Measurements from ENCODE around the gene ARHGAP27. TPM values are rescaled to one million over a fixed set of nuclear protein-coding genes. Genes with fewer than 3 reads are reported as not detected.

ARHGAP27 gene
- total RNA-seq, 1 experiment from 2014 or later: 61.4 TPM

- H3K4me1 ChIP-seq (replicated peaks; ENCODE audit: insufficient read depth): peaks cover 22% of the 10 kb centered on the region
- no TSS peak for BruUV-seq (replicated peaks)
These were observed 49.7 kb downstream of the ARHGAP27 start for GRCh38 chr17:45383003-45383402.

GRCh38 chr17:45382226-45382625, 50.4 kb downstream of the ARHGAP27 start:
- no peak for TF ChIP-seq CTCF (conservative IDR thresholded peaks at IDR 0.05)
- no peak for TF ChIP-seq EZH2 (IDR thresholded peaks at IDR 0.05; ENCODE audit: low read depth)
- Histone ChIP-seq H3K4me1 (replicated peaks; ENCODE audit: insufficient read depth) (peaks cover 22% of the 10 kb centered on the region), H3K4me3 (no peak overlapping the region), H3K27me3 (ENCODE audit: insufficient read depth, low read depth) (no peaks in the 10 kb centered on the region), H3F3A (ENCODE audit: insufficient read depth, low read depth) (peaks cover 20% of the 10 kb centered on the region; the same call in 1 of the 2 replicates), H3K9me2 (ENCODE audit: insufficient read depth) (no peaks in the 10 kb centered on the region), H3K27ac (no peak overlapping the region), H4K20me1 (ENCODE audit: insufficient read depth) (no peaks in the 10 kb centered on the region), H2AFZ (no peak overlapping the region), H3K4me2 (no peak overlapping the region), H3K9me3 (ENCODE audit: insufficient read depth, low read depth) (no peaks in the 10 kb centered on the region), H3K79me2 (ENCODE audit: low read depth) (no peaks in the 10 kb centered on the region), H3K36me3 (ENCODE audit: low read depth) (no peaks in the 10 kb centered on the region)
- POLR2A ChIA-PET (ENCODE audit: unreplicated experiment): interaction anchor here (0.8 kb wide), 1 partner anchor 119 kb away, joined by 5 read pairs; no protein-coding TSS in a partner anchor
- CTCF ChIA-PET: interaction anchor here (0.5 to 0.6 kb wide), 2 partner anchors 13 to 299 kb away, joined by 4 to 5 read pairs; no protein-coding TSS in a partner anchor
- intact Hi-C loops (cut with micrococcal nuclease; ENCODE audit: unreplicated experiment): no loop called here
- DNase-seq: no peak
- no TSS peak for BruUV-seq (replicated peaks)

More at GRCh38 chr17:45383003-45383402, 49.7 kb downstream of the ARHGAP27 start:
- Histone ChIP-seq H3K9me3 (ENCODE audit: insufficient read depth, low read depth) (no peaks in the 10 kb centered on the region), H3K27ac (no peak overlapping the region), H2AFZ (no peak overlapping the region), H3K4me2 (no peak overlapping the region), H3K79me2 (ENCODE audit: low read depth) (no peaks in the 10 kb centered on the region), H3K36me3 (ENCODE audit: low read depth) (no peaks in the 10 kb centered on the region), H3K9me2 (ENCODE audit: insufficient read depth) (no peaks in the 10 kb centered on the region), H3F3A (ENCODE audit: insufficient read depth, low read depth) (peaks cover 20% of the 10 kb centered on the region; the same call in 1 of the 2 replicates), H3K4me3 (no peak overlapping the region), H4K20me1 (ENCODE audit: insufficient read depth) (no peaks in the 10 kb centered on the region), H3K27me3 (ENCODE audit: insufficient read depth, low read depth) (no peaks in the 10 kb centered on the region)
- ChIA-PET POLR2A (ENCODE audit: unreplicated experiment) (interaction anchor here (0.8 kb wide), 1 partner anchor 120 kb away, joined by 5 read pairs; no protein-coding TSS in a partner anchor), CTCF (no interaction called here)
- no peak for DNase-seq
- intact Hi-C loops (cut with micrococcal nuclease; ENCODE audit: unreplicated experiment): no loop called here
- TF ChIP-seq EZH2 (IDR thresholded peaks at IDR 0.05; ENCODE audit: low read depth) (no peak), CTCF (conservative IDR thresholded peaks at IDR 0.05) (no peak)

DNA sequence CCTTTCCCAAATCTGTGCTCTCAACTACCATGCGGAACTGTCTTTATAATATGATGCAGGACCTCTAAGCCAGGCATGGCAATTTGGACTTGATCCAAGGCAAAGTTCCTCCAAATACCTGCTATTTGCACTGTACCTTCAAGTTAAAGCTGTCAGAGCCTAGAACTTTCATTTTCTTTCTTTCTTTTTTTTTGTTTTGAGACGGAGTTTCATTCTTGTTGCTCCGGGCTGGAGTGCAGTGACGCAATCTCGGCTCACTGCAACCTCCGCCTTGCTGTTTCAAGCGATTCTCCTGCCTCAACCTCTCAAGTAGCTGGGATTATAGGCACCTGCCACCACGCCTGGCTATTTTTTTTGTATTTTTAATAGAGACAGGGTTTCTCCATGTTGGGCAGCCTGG, 51.7 kb downstream of the ARHGAP27 start:
- DNase-seq: no peak
- peaks cover 13% of the 10 kb centered on the region; the same call in 1 of the 2 replicates for H3F3A ChIP-seq (ENCODE audit: insufficient read depth, low read depth)
- H3K27ac ChIP-seq: no peak overlapping the region
- BruUV-seq (replicated peaks): no TSS peak
- H3K79me2 ChIP-seq (ENCODE audit: low read depth): no peaks in the 10 kb centered on the region
- H3K4me1 ChIP-seq (replicated peaks; ENCODE audit: insufficient read depth): peaks cover 22% of the 10 kb centered on the region
- H3K4me3 ChIP-seq: no peak overlapping the region
- no peaks in the 10 kb centered on the region for H3K9me2 ChIP-seq (ENCODE audit: insufficient read depth)
- CTCF ChIA-PET: no interaction called here
- TF ChIP-seq EZH2 (IDR thresholded peaks at IDR 0.05; ENCODE audit: low read depth) (no peak), CTCF (conservative IDR thresholded peaks at IDR 0.05) (no peak)
- intact Hi-C loops (cut with micrococcal nuclease; ENCODE audit: unreplicated experiment): no loop called here
- no peak overlapping the region for H3K4me2 ChIP-seq
- H4K20me1 ChIP-seq (ENCODE audit: insufficient read depth): no peaks in the 10 kb centered on the region
- POLR2A ChIA-PET (ENCODE audit: unreplicated experiment): no interaction called here
- H3K36me3 ChIP-seq (ENCODE audit: low read depth): no peaks in the 10 kb centered on the region
- H3K9me3 ChIP-seq (ENCODE audit: insufficient read depth, low read depth): no peaks in the 10 kb centered on the region
- no peak overlapping the region for H2AFZ ChIP-seq
- H3K27me3 ChIP-seq (ENCODE audit: insufficient read depth, low read depth): no peaks in the 10 kb centered on the region

Measured in PC-9 (cell line).